H9 (cell line): ENCODE data around the gene P3R3URF. TPM values are rescaled to one million over a fixed set of nuclear protein-coding genes. Genes with fewer than 3 reads are reported as not detected.

Experiments used
- DNase-seq: peaks from one replicate; pipeline ENCODE4 v3.0.0-alpha.2; 2017
- H2AFZ ChIP-seq: one replicate; pipeline ENCODE4 v1.6.1; 2013; ENCODE audit warnings: mild to moderate bottlenecking, low read length, control low read depth, moderate library complexity
- H2AK5ac ChIP-seq: 2 replicates; pipeline ENCODE4 v1.6.1; 2013; ENCODE audit warnings: low read length, control low read depth, mixed read lengths; ENCODE audit not compliant: insufficient read length
- H2BK120ac ChIP-seq: one replicate; pipeline ENCODE4 v1.6.1; 2013; ENCODE audit warnings: low read depth, mild to moderate bottlenecking, low read length, control low read depth, inconsistent platforms; ENCODE audit not compliant: poor library complexity, severe bottlenecking
- H2BK12ac ChIP-seq: 2 replicates; pipeline ENCODE4 v1.6.1; 2013; ENCODE audit warnings: low read length, control low read depth, mixed read lengths, low read depth; ENCODE audit not compliant: insufficient read length
- H2BK15ac ChIP-seq: 2 replicates; pipeline ENCODE4 v1.6.1; 2013; ENCODE audit warnings: low read depth, low read length, control low read depth
- H2BK20ac ChIP-seq: one replicate; pipeline ENCODE4 v1.6.1; 2013; ENCODE audit warnings: low read depth, mild to moderate bottlenecking, low read length, control low read depth, inconsistent platforms; ENCODE audit not compliant: poor library complexity, severe bottlenecking
- H2BK5ac ChIP-seq: 2 replicates; pipeline ENCODE4 v1.6.1; 2013; ENCODE audit warnings: low read length, control low read depth, mixed read lengths; ENCODE audit not compliant: insufficient read length
- H3K14ac ChIP-seq: 2 replicates; pipeline ENCODE4 v1.6.1; 2013; ENCODE audit warnings: low read length, control low read depth; ENCODE audit not compliant: insufficient read depth
- H3K18ac ChIP-seq: 2 replicates; pipeline ENCODE4 v1.6.1; 2013; ENCODE audit warnings: low read depth, mild to moderate bottlenecking, mixed read lengths, low read length, control low read depth; ENCODE audit not compliant: insufficient read length
- H3K23ac ChIP-seq: 2 replicates; pipeline ENCODE4 v1.6.1; 2013; ENCODE audit warnings: low read length, control low read depth, mixed read lengths, low read depth; ENCODE audit not compliant: insufficient read length
- H3K23me2 ChIP-seq: 2 replicates; pipeline ENCODE4 v1.6.1; 2013; ENCODE audit warnings: low read depth, mild to moderate bottlenecking, mixed read lengths, low read length, control low read depth; ENCODE audit not compliant: insufficient read length, poor library complexity, severe bottlenecking
- H3K27ac ChIP-seq: 2 replicates; pipeline ENCODE4 v1.5.1; 2013; ENCODE audit warnings: low read length, control low read depth, mixed read lengths, low read depth; ENCODE audit not compliant: insufficient read length
- H3K27me3 ChIP-seq: 2 replicates; pipeline ENCODE4 v1.6.1; 2013; ENCODE audit warnings: low read length, control low read depth, inconsistent platforms; ENCODE audit not compliant: insufficient read depth
- H3K4ac ChIP-seq: 2 replicates; pipeline ENCODE4 v1.6.1; 2013; ENCODE audit warnings: low read depth, mild to moderate bottlenecking, control low read depth, inconsistent platforms, low read length, moderate library complexity
- H3K4me1 ChIP-seq: 2 replicates; pipeline ENCODE4 v1.6.1; 2013; ENCODE audit warnings: low read length, control low read depth, inconsistent platforms; ENCODE audit not compliant: insufficient read depth
- H3K4me2 ChIP-seq: 2 replicates; pipeline ENCODE4 v1.6.1; 2013; ENCODE audit warnings: low read length, control low read depth, mixed read lengths; ENCODE audit not compliant: insufficient read length, insufficient read depth
- H3K56ac ChIP-seq: 2 replicates; pipeline ENCODE4 v1.6.1; 2013; ENCODE audit warnings: low read depth, mild to moderate bottlenecking, mixed read lengths, low read length, control low read depth; ENCODE audit not compliant: insufficient read length
- H3K79me1 ChIP-seq: 2 replicates; pipeline ENCODE4 v1.6.1; 2013; ENCODE audit warnings: low read depth, mild to moderate bottlenecking, moderate library complexity, low read length, control low read depth, inconsistent platforms; ENCODE audit not compliant: insufficient read depth, poor library complexity, severe bottlenecking
- H3K79me2 ChIP-seq: 2 replicates; pipeline ENCODE4 v1.6.1; 2013; ENCODE audit warnings: low read length, control low read depth, inconsistent platforms; ENCODE audit not compliant: insufficient read depth
- H3K9ac ChIP-seq: 2 replicates; pipeline ENCODE4 v1.6.1; 2013; ENCODE audit warnings: low read length, control low read depth, mixed read lengths; ENCODE audit not compliant: insufficient read length; ENCODE audit errors: extremely low read depth
- H3K9me3 ChIP-seq: one replicate; pipeline ENCODE4 v1.6.1; 2013; ENCODE audit warnings: low read depth, low read length, inconsistent platforms; ENCODE audit not compliant: control insufficient read depth
- H3T11ph ChIP-seq: one replicate; pipeline ENCODE4 v1.6.1; 2013; ENCODE audit warnings: mild to moderate bottlenecking, low read length, control low read depth, inconsistent platforms
- H4K20me1 ChIP-seq: one replicate; pipeline ENCODE4 v1.6.1; 2013; ENCODE audit not compliant: control insufficient read depth, insufficient read length, insufficient read depth
- H4K5ac ChIP-seq: 2 replicates; pipeline ENCODE4 v1.6.1; 2013; ENCODE audit warnings: low read depth, mild to moderate bottlenecking, mixed read lengths, low read length, control low read depth; ENCODE audit not compliant: insufficient read length
- H4K8ac ChIP-seq: replicated peaks from 2 replicates; pipeline ENCODE4 v1.6.1; 2013; ENCODE audit warnings: low read length, control low read depth, mixed read lengths, low read depth; ENCODE audit not compliant: insufficient read length
- H4K91ac ChIP-seq: 2 replicates; pipeline ENCODE4 v1.6.1; 2013; ENCODE audit warnings: low read depth, mild to moderate bottlenecking, moderate library complexity, mixed read lengths, low read length, control low read depth; ENCODE audit not compliant: insufficient read length
- H3K27ac Mint-ChIP-seq, 3 experiments: 2 replicates in 2 of 3; 3 replicates in 1 of 3; pipeline ENCODE4 v1.8.0; 2020 to 2021; ENCODE audit warnings: mixed read lengths in 3 of 3, mild to moderate bottlenecking in 1 of 3, moderate library complexity in 1 of 3
- H3K27me3 Mint-ChIP-seq: 2 replicates; pipeline ENCODE4 v1.8.0; 2021; ENCODE audit warnings: low read depth, mild to moderate bottlenecking, moderate library complexity, mixed read lengths
- H3K36me3 Mint-ChIP-seq, 3 experiments: 2 replicates in 2 of 3; 3 replicates in 1 of 3; pipeline ENCODE4 v1.8.0; 2020 to 2021; ENCODE audit warnings: low read depth in 3 of 3, mixed read lengths in 3 of 3; ENCODE audit not compliant: insufficient read depth in 1 of 3
- H3K4me1 Mint-ChIP-seq, 2 experiments: 2 replicates each; pipeline ENCODE4 v1.8.0; 2020; ENCODE audit warnings: mixed read lengths in 2 of 2
- H3K4me3 Mint-ChIP-seq, 2 experiments: 2 replicates in 1 of 2; 3 replicates in 1 of 2; pipeline ENCODE4 v1.8.0; 2020 to 2021; ENCODE audit warnings: mild to moderate bottlenecking in 2 of 2, mixed read lengths in 2 of 2, moderate library complexity in 1 of 2
- H3K9me3 Mint-ChIP-seq, 2 experiments: 2 replicates in 1 of 2; 3 replicates in 1 of 2; pipeline ENCODE4 v1.8.0; 2020; ENCODE audit warnings: mild to moderate bottlenecking in 2 of 2, mixed read lengths in 2 of 2, moderate library complexity in 1 of 2
- whole genome bisulfite sequencing: extraction: QIAGEN DNeasy Blood & Tissue Kit; methylation state at CpG from one replicate; pipeline ENCODE4 v1.1.7; 2013; ENCODE audit warnings: missing lambda C conversion rate, low lambda C conversion rate, mixed read lengths; ENCODE audit not compliant: insufficient read length; ENCODE audit errors: extremely low coverage; 5-methylcytosine and 5-hydroxymethylcytosine counted together
- total RNA-seq: library from RNA; stranded (reverse); gene quantifications from 2 replicates; pipeline ENCODE4 v1.2.1, GENCODE V29; 2021
- TF ChIP-seq, protein P1 (sequence below): fragments of 200-600 bp; sonication (generic); conservative IDR thresholded peaks from 3 replicates; pipeline ENCODE4 v1.8.0; 2021; ENCODE audit warnings: antibody characterized with exemption, mild to moderate bottlenecking

Gene P3R3URF
- total RNA-seq, 1 experiment from 2014 or later, result not detected

GRCh38 chr1:46169811-46170454, 6.4 kb downstream of the P3R3URF start:
- H3K27ac ChIP-seq, result no peak overlapping the region
- no peak overlapping the region for H2BK15ac ChIP-seq
- H3K27me3 Mint-ChIP-seq, result peaks cover 52% of the 10 kb centered on the region
- H3K14ac ChIP-seq, result no peak overlapping the region
- no peak overlapping the region for H2BK5ac ChIP-seq
- no peak overlapping the region for H2BK120ac ChIP-seq
- no peak for DNase-seq
- no peaks in the 10 kb centered on the region; a peak in 1 of 7 replicates for H3K36me3 Mint-ChIP-seq
- no peaks in the 10 kb centered on the region for H4K20me1 ChIP-seq
- no peaks in the 10 kb centered on the region; a peak in 1 of 5 replicates for H3K9me3 Mint-ChIP-seq
- no peaks in the 10 kb centered on the region for H3K9me3 ChIP-seq
- no peak overlapping the region for H3K56ac ChIP-seq
- H4K91ac ChIP-seq, result no peak overlapping the region
- H3K9ac ChIP-seq, result no peak overlapping the region
- no peaks in the 10 kb centered on the region for H3K79me1 ChIP-seq
- H2AFZ ChIP-seq, result no peak overlapping the region
- H3K4me1 ChIP-seq, result peaks cover 10% of the 10 kb centered on the region; the same call in 1 of the 2 replicates
- H3K4me3 Mint-ChIP-seq, result no peak overlapping the region
- no peaks in the 10 kb centered on the region for H3K79me2 ChIP-seq
- H3K23ac ChIP-seq, result no peak overlapping the region
- peaks cover 15 to 28% of the 10 kb centered on the region in 2 experiments for H3K4me1 Mint-ChIP-seq
- no peaks in the 10 kb centered on the region; the same call in 1 of the 2 replicates for H3K27me3 ChIP-seq
- H4K5ac ChIP-seq, result no peak overlapping the region
- no peak overlapping the region for H4K8ac ChIP-seq
- TF ChIP-seq, protein P1, sequence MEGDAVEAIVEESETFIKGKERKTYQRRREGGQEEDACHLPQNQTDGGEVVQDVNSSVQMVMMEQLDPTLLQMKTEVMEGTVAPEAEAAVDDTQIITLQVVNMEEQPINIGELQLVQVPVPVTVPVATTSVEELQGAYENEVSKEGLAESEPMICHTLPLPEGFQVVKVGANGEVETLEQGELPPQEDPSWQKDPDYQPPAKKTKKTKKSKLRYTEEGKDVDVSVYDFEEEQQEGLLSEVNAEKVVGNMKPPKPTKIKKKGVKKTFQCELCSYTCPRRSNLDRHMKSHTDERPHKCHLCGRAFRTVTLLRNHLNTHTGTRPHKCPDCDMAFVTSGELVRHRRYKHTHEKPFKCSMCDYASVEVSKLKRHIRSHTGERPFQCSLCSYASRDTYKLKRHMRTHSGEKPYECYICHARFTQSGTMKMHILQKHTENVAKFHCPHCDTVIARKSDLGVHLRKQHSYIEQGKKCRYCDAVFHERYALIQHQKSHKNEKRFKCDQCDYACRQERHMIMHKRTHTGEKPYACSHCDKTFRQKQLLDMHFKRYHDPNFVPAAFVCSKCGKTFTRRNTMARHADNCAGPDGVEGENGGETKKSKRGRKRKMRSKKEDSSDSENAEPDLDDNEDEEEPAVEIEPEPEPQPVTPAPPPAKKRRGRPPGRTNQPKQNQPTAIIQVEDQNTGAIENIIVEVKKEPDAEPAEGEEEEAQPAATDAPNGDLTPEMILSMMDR, result no peak
- no peak overlapping the region for H2AK5ac ChIP-seq
- no peak overlapping the region for H2BK20ac ChIP-seq
- no peak overlapping the region for H3K4me2 ChIP-seq
- no peak overlapping the region for H2BK12ac ChIP-seq
- H3K18ac ChIP-seq, result no peak overlapping the region
- no CpG with 5 or more reads among the region's 3 CpGs for WGBS
- H3K4ac ChIP-seq, result no peak overlapping the region
- no peak overlapping the region for H3K27ac Mint-ChIP-seq
- no peaks in the 10 kb centered on the region for H3K23me2 ChIP-seq
- H3T11ph ChIP-seq, result no peak overlapping the region
